Measurements from ENCODE around the gene CCT3.

Gene CCT3

DNA sequence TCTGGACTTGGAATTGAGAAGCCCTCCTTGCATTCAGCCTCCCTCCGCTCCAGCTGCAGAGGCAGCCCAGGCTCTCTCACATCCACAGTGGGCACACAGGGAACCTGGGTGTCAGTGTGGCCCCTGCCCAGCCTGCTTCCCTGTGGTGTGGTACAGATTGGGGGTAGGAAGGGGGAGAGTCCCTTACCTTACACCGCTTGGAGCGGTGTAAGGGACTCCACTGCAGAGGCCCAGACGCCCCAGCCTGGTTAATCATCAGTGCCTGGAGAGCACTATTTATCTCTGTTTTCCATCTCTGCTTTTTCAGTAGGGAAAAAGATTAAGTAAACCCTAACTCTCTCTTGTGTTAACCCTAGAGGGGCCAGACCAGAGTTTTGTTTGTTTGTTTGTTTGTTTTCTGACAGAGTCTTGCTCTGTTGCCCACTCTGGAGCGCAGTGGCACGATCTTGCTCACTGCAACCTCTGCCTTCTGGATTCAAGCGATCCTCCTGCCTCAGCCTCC is 30.1 kb upstream of the CCT3 start:
- no peaks in the 10 kb centered on the region for H3K9me2 ChIP-seq (replicated peaks; ENCODE audit: insufficient read depth, low read length)
- no peak overlapping the region for H3K9ac ChIP-seq (ENCODE audit: low read length)
- no peaks in the 10 kb centered on the region for H3F3A ChIP-seq (ENCODE audit: insufficient read depth)
- no peak overlapping the region for H3K4me3 ChIP-seq (ENCODE audit: insufficient read depth, low read length, poor library complexity, severe bottlenecking)
- H2AFZ ChIP-seq (ENCODE audit: low read depth, low read length, severe bottlenecking): no peak overlapping the region
- TF ChIP-seq, protein P1, sequence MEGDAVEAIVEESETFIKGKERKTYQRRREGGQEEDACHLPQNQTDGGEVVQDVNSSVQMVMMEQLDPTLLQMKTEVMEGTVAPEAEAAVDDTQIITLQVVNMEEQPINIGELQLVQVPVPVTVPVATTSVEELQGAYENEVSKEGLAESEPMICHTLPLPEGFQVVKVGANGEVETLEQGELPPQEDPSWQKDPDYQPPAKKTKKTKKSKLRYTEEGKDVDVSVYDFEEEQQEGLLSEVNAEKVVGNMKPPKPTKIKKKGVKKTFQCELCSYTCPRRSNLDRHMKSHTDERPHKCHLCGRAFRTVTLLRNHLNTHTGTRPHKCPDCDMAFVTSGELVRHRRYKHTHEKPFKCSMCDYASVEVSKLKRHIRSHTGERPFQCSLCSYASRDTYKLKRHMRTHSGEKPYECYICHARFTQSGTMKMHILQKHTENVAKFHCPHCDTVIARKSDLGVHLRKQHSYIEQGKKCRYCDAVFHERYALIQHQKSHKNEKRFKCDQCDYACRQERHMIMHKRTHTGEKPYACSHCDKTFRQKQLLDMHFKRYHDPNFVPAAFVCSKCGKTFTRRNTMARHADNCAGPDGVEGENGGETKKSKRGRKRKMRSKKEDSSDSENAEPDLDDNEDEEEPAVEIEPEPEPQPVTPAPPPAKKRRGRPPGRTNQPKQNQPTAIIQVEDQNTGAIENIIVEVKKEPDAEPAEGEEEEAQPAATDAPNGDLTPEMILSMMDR (IDR thresholded peaks at IDR 0.05; ENCODE audit: insufficient read depth, low read length, poor library complexity, severe bottlenecking): no peak
- no peak for TF ChIP-seq EZH2phosphoT487 (conservative IDR thresholded peaks at IDR 0.05; ENCODE audit: low read length)
- H3K27ac ChIP-seq (ENCODE audit: low read depth, low read length): no peak overlapping the region
- H3K27me3 ChIP-seq (ENCODE audit: low read length): no peaks in the 10 kb centered on the region
- H3K36me3 ChIP-seq (ENCODE audit: low read length): no peaks in the 10 kb centered on the region
- no peaks in the 10 kb centered on the region for H3K9me3 ChIP-seq (ENCODE audit: insufficient read depth, low read length)
- H3K79me2 ChIP-seq (ENCODE audit: insufficient read depth, low read length): no peaks in the 10 kb centered on the region
- no peaks in the 10 kb centered on the region for H4K20me1 ChIP-seq (ENCODE audit: low read depth, low read length)
- no peak overlapping the region for H3K4me2 ChIP-seq (ENCODE audit: low read depth, low read length, poor library complexity, severe bottlenecking)

DNA sequence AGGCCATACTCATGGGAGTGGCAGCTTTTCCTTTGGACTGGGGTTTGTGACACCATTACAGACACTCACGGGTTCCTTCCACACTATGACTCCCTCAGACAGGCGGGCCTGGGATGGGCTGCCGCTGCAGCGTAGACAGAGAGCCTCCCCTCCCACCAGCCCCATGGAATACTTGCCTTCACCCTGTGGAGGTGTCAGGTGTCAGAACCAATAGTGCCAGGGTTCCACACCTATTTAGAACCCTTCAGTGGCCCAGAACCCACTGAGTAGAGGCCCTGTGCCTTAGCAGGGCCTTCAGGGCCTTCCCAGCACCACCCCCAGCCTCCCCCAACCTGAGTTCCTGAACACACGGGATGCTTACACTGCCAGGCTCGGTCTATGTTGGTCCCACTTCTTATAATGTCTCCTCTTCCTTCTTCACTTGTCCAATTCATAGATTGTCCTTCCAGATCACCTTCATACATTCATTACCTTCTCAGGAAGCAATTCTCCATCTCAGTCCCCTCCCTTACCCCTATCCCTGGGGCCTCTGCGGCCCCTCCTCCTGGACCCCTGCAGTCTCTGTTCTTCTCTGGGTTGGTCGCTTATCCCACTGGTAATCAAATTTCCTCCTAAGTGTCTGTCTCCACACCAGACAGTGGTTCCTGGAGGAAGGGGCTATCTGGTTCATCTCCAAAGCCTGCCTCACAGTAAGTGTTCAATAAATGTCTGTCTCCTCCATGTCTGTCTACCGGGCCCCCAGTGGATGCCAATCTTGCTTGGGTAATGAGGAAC is 29.5 kb upstream of the CCT3 start:
- H3K9me2 ChIP-seq (replicated peaks; ENCODE audit: insufficient read depth, low read length): no peaks in the 10 kb centered on the region

DNA sequence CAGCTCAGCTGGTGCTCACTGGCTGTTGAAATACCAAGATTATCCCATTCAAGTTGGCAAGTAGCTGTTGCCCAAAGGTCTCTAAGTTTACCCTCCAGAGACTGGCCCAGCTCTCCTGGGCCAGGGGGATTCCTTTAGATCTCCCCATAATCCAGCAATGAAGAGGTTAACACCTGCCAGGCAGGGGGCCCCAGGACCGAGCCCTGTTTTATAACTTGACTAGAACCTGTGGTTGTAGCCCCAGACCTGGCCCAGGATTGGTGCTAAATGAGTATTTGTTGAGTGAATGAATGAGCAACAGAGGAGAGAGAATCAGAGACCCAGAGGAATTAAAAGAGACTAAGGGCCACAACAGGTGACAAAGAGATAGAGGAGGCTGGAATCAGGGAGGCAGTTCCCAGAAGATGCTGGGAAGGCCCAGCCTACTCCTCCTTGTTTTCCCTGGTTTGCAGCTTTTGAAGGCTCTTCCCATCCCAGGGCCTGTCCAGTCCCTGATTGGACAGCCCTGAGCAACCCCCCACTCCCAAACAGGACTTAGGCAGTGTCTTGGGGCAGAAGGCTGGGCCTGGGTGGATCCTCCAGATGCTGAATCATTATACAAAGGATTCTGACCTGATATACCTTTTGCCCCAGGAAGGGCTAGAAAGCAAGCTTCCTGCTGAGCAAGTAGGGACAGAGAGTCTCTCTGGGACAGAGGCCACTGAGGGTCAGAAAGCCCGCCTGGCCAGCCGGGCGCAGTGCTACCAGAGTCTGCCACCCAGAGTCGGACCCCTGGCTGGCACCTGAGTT is 28.5 kb upstream of the CCT3 start:
- no peak overlapping the region for H3K27ac ChIP-seq (ENCODE audit: low read depth, low read length)
- H2AFZ ChIP-seq (ENCODE audit: low read depth, low read length, severe bottlenecking): no peak overlapping the region
- H3K79me2 ChIP-seq (ENCODE audit: insufficient read depth, low read length): no peaks in the 10 kb centered on the region
- no peaks in the 10 kb centered on the region for H3K27me3 ChIP-seq (ENCODE audit: low read length)
- no peaks in the 10 kb centered on the region for H3K9me2 ChIP-seq (replicated peaks; ENCODE audit: insufficient read depth, low read length)
- H3K36me3 ChIP-seq (ENCODE audit: low read length): no peaks in the 10 kb centered on the region
- no peak overlapping the region for H3K9ac ChIP-seq (ENCODE audit: low read length)
- no peaks in the 10 kb centered on the region for H3F3A ChIP-seq (ENCODE audit: insufficient read depth)
- H3K4me2 ChIP-seq (ENCODE audit: low read depth, low read length, poor library complexity, severe bottlenecking): no peak overlapping the region
- H4K20me1 ChIP-seq (ENCODE audit: low read depth, low read length): no peaks in the 10 kb centered on the region
- H3K4me3 ChIP-seq (ENCODE audit: insufficient read depth, low read length, poor library complexity, severe bottlenecking): no peak overlapping the region
- no peaks in the 10 kb centered on the region for H3K9me3 ChIP-seq (ENCODE audit: insufficient read depth, low read length)
- TF ChIP-seq EZH2phosphoT487 (conservative IDR thresholded peaks at IDR 0.05; ENCODE audit: low read length): no peak
- TF ChIP-seq, protein P1 (IDR thresholded peaks at IDR 0.05; ENCODE audit: insufficient read depth, low read length, poor library complexity, severe bottlenecking): no peak

More for the DNA sequence above, 29.5 kb upstream of the CCT3 start:
- Histone ChIP-seq H4K20me1 (ENCODE audit: low read depth, low read length) (no peaks in the 10 kb centered on the region), H3K36me3 (ENCODE audit: low read length) (no peaks in the 10 kb centered on the region), H3K27ac (ENCODE audit: low read depth, low read length) (no peak overlapping the region), H3K4me3 (ENCODE audit: insufficient read depth, low read length, poor library complexity, severe bottlenecking) (no peak overlapping the region), H3F3A (ENCODE audit: insufficient read depth) (no peaks in the 10 kb centered on the region), H3K4me2 (ENCODE audit: low read depth, low read length, poor library complexity, severe bottlenecking) (no peak overlapping the region), H2AFZ (ENCODE audit: low read depth, low read length, severe bottlenecking) (no peak overlapping the region), H3K27me3 (ENCODE audit: low read length) (no peaks in the 10 kb centered on the region), H3K9me3 (ENCODE audit: insufficient read depth, low read length) (no peaks in the 10 kb centered on the region), H3K9ac (ENCODE audit: low read length) (no peak overlapping the region), H3K79me2 (ENCODE audit: insufficient read depth, low read length) (no peaks in the 10 kb centered on the region)
- TF ChIP-seq EZH2phosphoT487 (conservative IDR thresholded peaks at IDR 0.05; ENCODE audit: low read length): no peak
- TF ChIP-seq, protein P1 (IDR thresholded peaks at IDR 0.05; ENCODE audit: insufficient read depth, low read length, poor library complexity, severe bottlenecking): no peak

All from SU-DHL-6 (cell line).